ENCODE measurements around the gene PCED1A.
A peak's percentile ranks its signal among the peaks of the same experiment; 100 is the strongest.
"Not testable (repeated sequence)": the region's sequence is repeated elsewhere in the genome, so short reads cannot be mapped to it uniquely, and the experiment has no call there.

PCED1A gene

GRCh38 chr20:2825761-2826160 lies 14.7 kb downstream of the PCED1A start:
- DNase-seq = no peak

- no peak for DNase-seq
Measured at GRCh38 chr20:2822073-2822472, 18.4 kb downstream of the PCED1A start.

- no peak for DNase-seq
Measured at GRCh38 chr20:2820896-2821869, 19.3 kb downstream of the PCED1A start.

- no peak for DNase-seq
Measured at GRCh38 chr20:2820084-2820895, 20.2 kb downstream of the PCED1A start.

GRCh38 chr20:2817891-2818595 lies 22.4 kb downstream of the PCED1A start:
- no peak for DNase-seq

GRCh38 chr20:2817341-2817726 lies 23.1 kb downstream of the PCED1A start:
- no peak for DNase-seq

- DNase-seq = no peak
Measured at GRCh38 chr20:2816583-2817340, 23.7 kb downstream of the PCED1A start.

- DNase-seq = no peak
Measured at GRCh38 chr20:2816030-2816582, 24.3 kb downstream of the PCED1A start, which contains the start of gene TMEM239. TSS of gene TMEM239 (plus strand) at chr20:2816364. CDS start at chr20:2816555, 191 bp downstream.

GRCh38 chr20:2815242-2815900 lies 25.1 kb downstream of the PCED1A start:
- no peak for DNase-seq

GRCh38 chr20:2814587-2815051 lies 25.8 kb downstream of the PCED1A start, which contains the start of gene C20orf141:
TSS of gene C20orf141 (plus strand) at chr20:2814987. CDS start at chr20:2815185, 198 bp downstream.
- peak; percentile 58 for DNase-seq

- no peak for DNase-seq
Measured at GRCh38 chr20:2814076-2814475, 26.4 kb downstream of the PCED1A start.

GRCh38 chr20:2812189-2812588 lies 28.3 kb downstream of the PCED1A start:
- no peak for DNase-seq

- no peak for DNase-seq
Measured at GRCh38 chr20:2809690-2810089, 30.8 kb downstream of the PCED1A start.

GRCh38 chr20:2807929-2808328 lies 32.5 kb downstream of the PCED1A start:
- DNase-seq = not testable (repeated sequence)

- no peak for DNase-seq
Measured at GRCh38 chr20:2807019-2807418, 33.4 kb downstream of the PCED1A start.

GRCh38 chr20:2806351-2806701 lies 34.1 kb downstream of the PCED1A start:
- no peak for DNase-seq

- DNase-seq = no peak
Measured at GRCh38 chr20:2805689-2806350, 34.6 kb downstream of the PCED1A start.

GRCh38 chr20:2804852-2805688 lies 35.4 kb downstream of the PCED1A start:
- no peak for DNase-seq

GRCh38 chr20:2804041-2804828 lies 36.2 kb downstream of the PCED1A start:
- no peak for DNase-seq
